NB4 (cell line): ENCODE results near the gene SVOP.

Experiments
- CTCF ChIP-seq: IDR thresholded peaks from one replicate; pipeline ENCODE4 v1.5.1; 2012; ENCODE audit warnings: low read depth, low read length
- MAX ChIP-seq: IDR thresholded peaks from 2 replicates; pipeline ENCODE4 v1.6.1; 2011; ENCODE audit warnings: low read depth, low read length
- POLR2A ChIP-seq: IDR thresholded peaks from 2 replicates; pipeline ENCODE4 v1.6.1; 2011; ENCODE audit warnings: mild to moderate bottlenecking; ENCODE audit not compliant: insufficient read length; ENCODE audit errors: extremely low read depth

GRCh38 chr12:108955225-108955835 lies 65.5 kb downstream of the SVOP start:
- TF ChIP-seq MAX (no peak), CTCF (no peak), POLR2A (no peak)
